Activated CD4-positive, alpha-beta T cell treated with anti-CD3 and anti-CD28 coated beads, Interleukin-2, amount 10 ng/mL, durations not matched to agents 7 days and 5 days (primary cell): ENCODE results near the gene ARHGEF17. TPM values are rescaled to one million over a fixed set of nuclear protein-coding genes. Genes with fewer than 3 reads are reported as not detected.

ENCODE experiments used
- CTCF ChIA-PET: fragments of 350-600 bp; sonication (Branson Sonifier 250); formaldehyde crosslinking; loops from one replicate; lab custom pipeline; 2021; ENCODE audit warnings: antibody characterized with exemption; lab: Charles Lee
- POLR2A ChIA-PET: fragments of 350-600 bp; sonication (Branson Sonifier 250); formaldehyde crosslinking; loops from one replicate; lab custom pipeline; 2021; ENCODE audit warnings: antibody characterized with exemption; lab: Charles Lee
- DNase-seq: peaks from one replicate; pipeline ENCODE4 v3.0.0-alpha.2; 2020
- H3K27ac Mint-ChIP-seq: one replicate; pipeline ENCODE4 v1.8.0; 2021; ENCODE audit warnings: mild to moderate bottlenecking, moderate library complexity, mixed read lengths
- H3K27me3 Mint-ChIP-seq: one replicate; pipeline ENCODE4 v1.8.0; 2021; ENCODE audit warnings: mixed read lengths
- H3K36me3 Mint-ChIP-seq: one replicate; pipeline ENCODE4 v1.8.0; 2021; ENCODE audit warnings: low read depth, mixed read lengths
- H3K4me1 Mint-ChIP-seq: one replicate; pipeline ENCODE4 v1.8.0; 2021; ENCODE audit warnings: mixed read lengths
- H3K4me3 Mint-ChIP-seq: one replicate; pipeline ENCODE4 v1.8.0; 2021; ENCODE audit warnings: mild to moderate bottlenecking, moderate library complexity, mixed read lengths
- H3K9me3 Mint-ChIP-seq: one replicate; pipeline ENCODE4 v1.8.0; 2021; ENCODE audit warnings: mixed read lengths
- total RNA-seq, 2 experiments: library from RNA; stranded (reverse); gene quantifications; one replicate each; pipeline ENCODE4 v1.2.3, GENCODE V29; 2021

The ARHGEF17 gene
- total RNA-seq, 2 experiments from 2014 or later = not detected

DNA sequence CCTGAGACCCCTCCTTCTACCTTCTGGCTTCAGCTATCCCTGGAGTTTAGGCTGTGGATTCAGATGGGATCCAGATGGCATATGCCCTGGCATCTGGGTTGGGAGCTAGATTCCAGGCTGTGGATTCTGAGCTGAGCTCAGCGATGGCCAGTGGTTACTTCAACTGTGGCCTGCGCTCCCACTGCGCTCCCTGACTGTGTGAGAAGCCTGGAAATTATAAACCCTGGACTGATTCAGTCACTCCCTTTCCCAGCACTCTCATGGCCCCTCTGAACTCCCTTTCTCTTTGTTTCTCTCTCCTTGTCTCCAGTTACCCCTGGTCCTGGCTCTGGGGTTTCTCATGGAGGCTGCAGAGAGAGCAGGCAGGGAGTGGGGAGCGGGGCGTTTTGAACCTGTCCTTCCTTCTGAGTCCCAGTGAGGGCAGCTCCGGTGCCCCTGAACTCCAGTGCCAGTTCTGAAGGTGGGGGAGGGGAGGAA, 4.8 kb downstream of the ARHGEF17 start:
- H3K36me3 Mint-ChIP-seq = no peaks in the 10 kb centered on the region

DNA sequence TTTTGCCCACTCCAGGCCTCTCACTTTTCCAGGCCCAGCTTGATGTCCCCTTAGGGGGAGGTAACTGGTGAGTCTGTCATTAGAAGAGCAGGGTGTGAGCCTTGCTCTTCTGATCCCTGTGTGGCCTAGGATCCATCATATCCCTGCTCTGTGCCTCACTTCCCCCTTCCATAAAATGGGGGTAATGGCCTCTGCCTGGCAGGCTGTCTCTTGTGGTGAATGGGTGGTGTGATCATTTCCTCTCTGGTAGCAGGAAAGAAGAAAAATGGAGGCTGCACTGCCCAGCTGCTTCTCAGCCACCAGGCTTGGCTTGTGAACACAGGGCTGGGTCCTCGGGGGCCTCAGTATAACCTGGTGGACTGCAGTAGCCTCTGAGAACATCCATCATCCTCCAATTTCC, 5.6 kb downstream of the ARHGEF17 start:
- no peak for DNase-seq
- Mint-ChIP-seq H3K4me3 (no peak overlapping the region), H3K27me3 (peaks cover 18% of the 10 kb centered on the region), H3K9me3 (no peaks in the 10 kb centered on the region), H3K36me3 (no peaks in the 10 kb centered on the region), H3K4me1 (peaks cover 15% of the 10 kb centered on the region), H3K27ac (no peak overlapping the region)
- POLR2A ChIA-PET = no interaction called here
- CTCF ChIA-PET = interaction anchor here (0.6 to 2.4 kb wide), 5 partner anchors 9 to 1106 kb away, joined by 3 to 11 read pairs (median 4); no protein-coding TSS in a partner anchor

More for the DNA sequence above, 4.8 kb downstream of the ARHGEF17 start:
- Mint-ChIP-seq H3K27me3 (peaks cover 18% of the 10 kb centered on the region), H3K9me3 (no peaks in the 10 kb centered on the region), H3K27ac (no peak overlapping the region), H3K4me3 (no peak overlapping the region), H3K4me1 (peaks cover 15% of the 10 kb centered on the region)
- CTCF ChIA-PET = interaction anchor here (0.9 to 2.4 kb wide), 2 partner anchors 14 to 22 kb away, joined by 4 to 11 read pairs; no protein-coding TSS in a partner anchor
- no peak for DNase-seq
- POLR2A ChIA-PET = no interaction called here

DNA sequence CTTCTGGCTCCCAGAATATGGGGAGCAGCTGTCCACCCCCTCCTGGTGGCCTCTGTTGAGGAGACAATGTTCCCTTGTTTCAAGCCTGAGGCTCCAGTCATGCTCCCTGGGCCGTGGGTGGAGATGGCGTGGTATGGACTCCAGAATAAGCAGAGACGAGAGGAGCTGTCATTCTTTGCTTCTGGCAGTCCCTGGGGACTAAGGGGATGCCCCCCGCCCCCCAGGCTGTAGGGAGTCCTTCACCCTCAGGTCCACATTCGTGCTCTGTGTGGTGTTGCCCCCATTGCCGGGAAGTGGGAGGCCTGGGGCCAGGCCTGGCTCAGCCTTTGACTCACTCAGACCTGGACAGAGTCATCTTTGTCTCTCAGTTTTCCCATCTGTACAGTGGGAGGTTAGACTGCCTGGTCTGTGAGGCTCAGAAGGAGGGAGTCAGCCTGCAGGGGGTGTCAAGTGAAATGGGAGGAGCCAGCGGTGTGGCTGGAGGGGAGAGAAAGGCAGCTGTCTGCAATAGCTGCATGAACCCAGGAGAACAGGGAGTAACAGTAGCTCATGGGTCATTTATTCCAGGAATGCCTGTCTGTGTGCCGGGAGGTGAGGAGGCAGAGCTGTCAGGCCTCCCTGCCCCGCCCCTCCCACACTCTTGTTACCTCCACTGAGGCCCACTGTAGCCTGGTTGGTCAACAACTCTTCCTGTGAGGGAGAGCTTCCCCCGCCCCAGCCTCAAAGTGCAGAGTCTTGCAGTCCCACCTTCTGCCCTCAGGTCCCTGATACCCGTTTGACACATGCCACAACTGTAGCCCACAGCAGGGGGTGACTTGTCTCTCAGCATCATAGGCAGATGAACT, 6.3 kb downstream of the ARHGEF17 start:
- Mint-ChIP-seq H3K4me3 (no peak overlapping the region), H3K4me1 (peaks cover 15% of the 10 kb centered on the region), H3K36me3 (no peaks in the 10 kb centered on the region), H3K27me3 (peaks cover 18% of the 10 kb centered on the region), H3K9me3 (no peaks in the 10 kb centered on the region), H3K27ac (peak overlapping the region; percentile 25)
- CTCF ChIA-PET = interaction anchor here (0.6 to 2.4 kb wide), 5 partner anchors 9 to 1107 kb away, joined by 3 to 11 read pairs (median 3); no protein-coding TSS in a partner anchor
- POLR2A ChIA-PET = no interaction called here
- no peak for DNase-seq

DNA sequence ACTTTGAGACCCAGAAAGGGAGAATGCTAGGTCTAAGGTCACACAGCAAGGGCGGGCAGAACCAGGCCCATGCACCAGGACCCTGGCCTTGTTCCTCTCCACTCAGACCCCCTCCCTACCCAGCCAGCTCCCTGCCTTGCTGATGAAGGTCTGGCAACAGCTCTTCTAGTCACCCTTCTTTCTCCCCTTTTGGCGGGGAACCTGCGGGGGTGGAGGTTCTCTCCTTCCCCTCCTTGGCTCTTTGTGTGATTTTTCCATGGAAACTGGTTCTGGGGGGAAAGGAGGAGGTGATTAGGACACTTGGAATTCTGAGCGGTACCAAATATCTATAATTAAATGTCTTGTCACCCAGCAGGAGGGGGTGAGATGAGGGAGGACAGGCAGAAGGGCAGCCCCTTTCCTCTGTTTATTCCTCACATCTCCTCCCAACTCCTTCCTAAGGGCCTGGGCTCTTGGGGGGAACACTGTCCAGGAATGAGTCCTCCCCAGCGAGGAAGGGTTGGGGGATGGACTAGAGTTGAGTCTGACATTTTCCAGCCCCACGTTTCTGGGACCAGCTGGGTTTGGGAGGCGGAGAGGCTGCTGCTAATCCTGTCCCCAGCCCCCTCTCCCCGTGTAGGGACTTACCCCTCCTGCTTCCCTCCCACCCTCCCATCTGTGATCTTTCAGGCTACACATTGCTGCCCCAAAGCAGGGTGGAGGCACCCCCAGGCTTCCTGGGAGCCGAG, 7.4 kb downstream of the ARHGEF17 start:
- no peaks in the 10 kb centered on the region for H3K9me3 Mint-ChIP-seq
- H3K4me1 Mint-ChIP-seq = peaks cover 15% of the 10 kb centered on the region
- peaks cover 8% of the 10 kb centered on the region for H3K27me3 Mint-ChIP-seq
- CTCF ChIA-PET = no interaction called here
- POLR2A ChIA-PET = no interaction called here
- H3K36me3 Mint-ChIP-seq = no peaks in the 10 kb centered on the region
- no peak for DNase-seq
- H3K4me3 Mint-ChIP-seq = no peak overlapping the region
- no peak overlapping the region for H3K27ac Mint-ChIP-seq

DNA sequence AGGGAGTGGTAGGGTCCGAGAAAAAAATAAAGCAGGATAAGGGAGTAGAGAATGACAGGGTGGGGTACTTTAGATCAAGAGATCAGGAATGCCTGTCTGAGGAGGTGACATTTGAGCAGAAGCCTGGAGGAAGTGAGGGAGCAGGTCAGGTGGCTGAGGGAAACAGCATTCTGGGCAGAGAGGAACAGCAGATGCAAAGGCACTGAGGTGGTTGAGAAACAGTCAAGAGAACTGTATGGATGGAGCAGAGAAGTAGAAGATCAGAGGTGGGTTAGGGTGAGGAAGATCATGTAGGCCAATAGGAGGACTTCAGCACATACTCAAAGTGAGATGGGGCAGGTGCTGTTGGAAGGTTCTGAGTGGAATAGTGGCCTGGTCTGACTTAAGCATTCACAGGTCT, 8.3 kb downstream of the ARHGEF17 start:
- CTCF ChIA-PET = interaction anchor here (1.0 to 1.4 kb wide), 2 partner anchors 10 to 77 kb away, joined by 3 read pairs; no protein-coding TSS in a partner anchor
- H3K4me1 Mint-ChIP-seq = peaks cover 15% of the 10 kb centered on the region
- no peak overlapping the region for H3K4me3 Mint-ChIP-seq
- H3K27me3 Mint-ChIP-seq = peaks cover 8% of the 10 kb centered on the region
- no peaks in the 10 kb centered on the region for H3K36me3 Mint-ChIP-seq
- no peak for DNase-seq
- no peaks in the 10 kb centered on the region for H3K9me3 Mint-ChIP-seq
- no peak overlapping the region for H3K27ac Mint-ChIP-seq
- POLR2A ChIA-PET = no interaction called here

DNA sequence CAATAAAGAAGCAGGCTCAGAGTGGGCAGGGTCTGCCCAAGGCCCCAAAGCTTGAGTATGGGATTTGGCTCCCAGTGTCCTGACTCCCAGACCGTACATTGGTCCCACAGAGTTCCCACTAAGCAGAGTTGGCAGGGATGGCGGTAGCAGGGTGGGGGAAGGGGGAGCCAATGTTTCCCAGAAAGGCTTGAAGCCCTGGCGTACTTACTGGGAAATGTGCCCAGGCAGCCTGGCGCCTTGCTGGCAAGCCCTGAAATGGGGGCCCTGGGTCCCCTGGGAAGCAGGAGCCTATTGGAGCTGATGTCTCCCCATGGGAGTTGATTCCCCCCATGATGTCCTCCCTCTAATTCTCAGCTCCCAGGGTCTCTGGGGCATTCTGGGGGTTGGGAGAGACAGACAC, 9.3 kb downstream of the ARHGEF17 start:
- Mint-ChIP-seq H3K9me3 (no peaks in the 10 kb centered on the region), H3K36me3 (no peaks in the 10 kb centered on the region), H3K27me3 (peaks cover 8% of the 10 kb centered on the region), H3K4me3 (no peak overlapping the region), H3K27ac (no peak overlapping the region), H3K4me1 (peaks cover 19% of the 10 kb centered on the region)
- ChIA-PET CTCF (interaction anchor here (1.0 to 1.4 kb wide), 2 partner anchors 11 to 76 kb away, joined by 3 read pairs; no protein-coding TSS in a partner anchor), POLR2A (no interaction called here)
- DNase-seq = no peak

DNA sequence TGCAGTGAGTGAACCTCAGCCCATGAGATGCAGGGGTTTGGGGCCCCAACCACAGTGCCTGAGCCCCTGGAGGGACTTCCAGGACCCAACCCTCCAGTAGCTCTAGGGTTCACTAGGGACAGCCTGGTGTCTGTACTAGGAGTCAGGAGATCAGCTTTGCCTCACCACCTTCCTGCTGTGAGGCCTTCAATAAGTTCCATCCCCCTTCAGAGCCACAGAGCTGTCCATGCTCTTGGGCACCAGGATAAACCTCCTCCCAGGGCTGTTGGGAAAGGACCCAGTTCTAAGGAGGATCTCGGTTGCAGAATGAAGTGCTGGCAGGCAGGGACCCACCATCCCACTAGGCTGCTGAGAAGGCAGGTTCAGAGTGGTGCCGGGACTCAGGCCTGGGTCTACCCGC, 9.7 kb downstream of the ARHGEF17 start:
- Mint-ChIP-seq H3K27me3 (peaks cover 8% of the 10 kb centered on the region), H3K36me3 (no peaks in the 10 kb centered on the region), H3K27ac (no peak overlapping the region), H3K9me3 (no peaks in the 10 kb centered on the region), H3K4me1 (peaks cover 19% of the 10 kb centered on the region), H3K4me3 (no peak overlapping the region)
- ChIA-PET CTCF (interaction anchor here (1.4 kb wide), 1 partner anchor 76 kb away, joined by 3 read pairs; no protein-coding TSS in a partner anchor), POLR2A (no interaction called here)
- no peak for DNase-seq

DNA sequence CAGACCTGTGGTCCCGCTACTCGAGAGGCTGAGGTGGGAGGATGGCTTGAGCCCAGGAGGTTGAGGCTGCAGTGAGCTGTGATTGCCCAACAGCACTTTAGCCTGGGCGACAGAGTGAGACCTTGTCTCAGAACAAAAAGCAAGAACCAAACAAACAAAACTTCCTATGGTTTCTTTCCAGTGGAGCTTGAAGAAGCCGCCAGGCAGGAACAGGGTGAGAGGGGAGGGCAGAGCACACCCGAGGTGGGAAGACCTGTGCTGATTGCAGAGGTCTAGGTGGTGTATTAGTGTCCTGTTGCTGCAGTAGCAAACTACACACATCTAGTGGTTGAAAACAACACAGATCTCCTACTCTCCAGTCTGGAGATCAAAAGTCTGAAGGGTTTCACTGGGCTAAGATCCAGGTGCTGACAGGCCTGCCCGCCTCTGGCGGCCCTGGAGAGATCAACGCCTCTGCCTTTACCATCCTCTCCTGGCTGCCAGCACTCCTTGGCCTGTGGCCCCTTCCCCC, 10.5 kb downstream of the ARHGEF17 start:
- Mint-ChIP-seq H3K4me3 (no peak overlapping the region), H3K36me3 (no peaks in the 10 kb centered on the region), H3K9me3 (no peaks in the 10 kb centered on the region), H3K27me3 (peaks cover 8% of the 10 kb centered on the region), H3K4me1 (peaks cover 16% of the 10 kb centered on the region), H3K27ac (no peak overlapping the region)
- DNase-seq = no peak
- ChIA-PET POLR2A (no interaction called here), CTCF (interaction anchor here (0.7 kb wide), 1 partner anchor 1656 kb away, joined by 3 read pairs; no protein-coding TSS in a partner anchor)

DNA sequence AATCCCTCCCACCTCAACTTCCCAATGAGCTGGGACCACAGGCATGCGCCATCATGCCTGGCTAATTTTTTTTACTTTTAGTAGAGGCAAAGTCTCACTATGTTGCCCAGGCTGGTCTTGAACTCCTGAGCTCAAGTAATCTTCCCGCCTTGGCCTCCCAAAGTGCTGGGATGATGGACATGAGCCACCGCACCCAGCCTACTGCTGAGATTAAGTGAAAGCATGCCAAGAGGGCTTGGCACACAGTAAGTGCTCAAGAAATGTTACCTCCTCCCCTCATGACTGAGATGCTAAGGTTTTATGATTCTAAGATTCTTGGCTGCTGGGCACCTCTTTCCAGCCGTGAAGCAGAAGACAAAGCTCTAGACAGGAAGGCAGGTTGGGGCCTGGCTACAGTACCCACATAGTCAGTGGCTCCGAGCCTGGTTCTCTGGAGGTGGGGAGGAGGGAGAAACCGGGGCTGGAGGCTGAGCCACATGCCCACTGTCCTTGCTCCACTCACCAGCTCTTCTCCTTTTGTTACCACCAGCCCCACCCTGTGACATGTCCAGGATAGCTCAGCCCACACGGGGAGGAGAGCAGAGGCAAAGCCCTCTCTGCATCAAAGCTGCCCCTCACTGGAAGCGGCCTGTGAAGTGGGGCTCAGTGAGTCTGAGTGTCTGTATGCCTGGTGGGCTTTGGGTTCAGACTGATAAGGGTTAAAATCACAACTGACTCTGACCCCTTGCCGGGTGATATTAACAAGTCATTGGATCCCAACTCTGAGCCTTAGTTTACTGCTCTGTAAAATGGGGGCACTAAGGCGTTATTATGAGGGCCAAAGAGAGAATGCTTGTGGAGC, 12.9 kb downstream of the ARHGEF17 start:
- POLR2A ChIA-PET = no interaction called here
- no peaks in the 10 kb centered on the region for H3K9me3 Mint-ChIP-seq
- no peak overlapping the region for H3K4me3 Mint-ChIP-seq
- peaks cover 4% of the 10 kb centered on the region for H3K4me1 Mint-ChIP-seq
- H3K27ac Mint-ChIP-seq = no peak overlapping the region
- CTCF ChIA-PET = interaction anchor here (1.4 to 5.1 kb wide), 2 partner anchors 14 to 15 kb away, joined by 4 to 26 read pairs; no protein-coding TSS in a partner anchor
- DNase-seq = no peak
- H3K36me3 Mint-ChIP-seq = no peaks in the 10 kb centered on the region
- peaks cover 7% of the 10 kb centered on the region for H3K27me3 Mint-ChIP-seq

DNA sequence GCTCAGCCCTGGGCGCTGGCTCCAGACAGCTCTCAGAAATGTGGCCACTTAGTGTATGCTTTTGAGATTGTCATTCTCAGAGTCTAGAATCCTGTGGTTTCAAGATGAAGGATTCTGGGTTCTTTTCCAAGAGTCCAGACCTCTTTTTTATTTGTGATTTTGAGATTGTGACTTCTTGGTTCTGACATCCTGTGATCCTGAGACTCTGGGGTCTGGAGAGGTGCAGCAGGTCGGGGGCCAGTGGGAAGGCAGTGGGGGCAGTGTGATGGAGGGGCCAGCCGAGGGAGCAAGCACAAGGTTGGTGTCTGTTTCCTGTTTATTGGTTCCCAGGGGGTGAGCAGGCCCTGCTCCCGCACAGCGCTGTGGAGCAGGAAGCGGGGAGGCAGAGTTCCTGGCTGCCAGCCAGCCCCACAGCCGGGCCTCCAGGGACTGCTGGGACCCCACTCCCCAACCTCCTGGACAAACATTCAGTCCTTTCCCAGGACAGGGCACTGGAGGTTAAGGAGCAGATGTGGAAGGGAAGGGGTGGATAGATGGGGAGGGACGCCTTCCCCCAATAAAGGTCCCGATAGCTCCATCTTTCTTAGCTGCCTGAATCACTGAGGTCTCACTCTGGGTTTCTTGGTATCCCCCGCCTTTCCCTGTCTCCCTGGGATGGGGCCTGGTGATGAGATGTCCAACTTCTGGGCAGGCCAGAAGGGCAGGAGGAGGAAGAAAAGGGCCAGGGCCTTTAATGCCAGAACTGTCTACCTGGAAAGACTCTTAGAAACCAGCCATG, 13.7 kb downstream of the ARHGEF17 start:
- CTCF ChIA-PET = interaction anchor here (1.4 to 5.1 kb wide), 2 partner anchors 14 to 15 kb away, joined by 4 to 26 read pairs; no protein-coding TSS in a partner anchor
- H3K27me3 Mint-ChIP-seq = no peaks in the 10 kb centered on the region
- peaks cover 4% of the 10 kb centered on the region for H3K4me1 Mint-ChIP-seq
- H3K27ac Mint-ChIP-seq = no peak overlapping the region
- DNase-seq = no peak
- H3K9me3 Mint-ChIP-seq = no peaks in the 10 kb centered on the region
- POLR2A ChIA-PET = no interaction called here
- no peak overlapping the region for H3K4me3 Mint-ChIP-seq
- no peaks in the 10 kb centered on the region for H3K36me3 Mint-ChIP-seq
